ENCODE data around the gene SEC16A. TPM values are rescaled to one million over a fixed set of nuclear protein-coding genes. Genes with fewer than 3 reads are reported as not detected.

Gene SEC16A
- 27.0 TPM for polyA plus RNA-seq (2013)

GRCh38 chr9:136482793-136483588 lies at the start of gene SEC16A:
Gene SEC16A (minus strand): TSS chr9:136483040. CDS start chr9:136477615, 5,425 bp downstream.
- H3K9me3 ChIP-seq (ENCODE audit: control extremely low read depth in 1 of 5, control insufficient read depth in 4 of 5, insufficient read depth in 2 of 5, low read depth in 1 of 5, low read length in 4 of 5) = no peaks in the 10 kb centered on the region
- peak; percentile 95 to 98 (median 98) for DNase-seq
- H3K27me3 ChIP-seq (replicated peaks in 2 of 5; ENCODE audit: control insufficient read depth in 4 of 5, insufficient read depth in 5 of 5, low read length in 4 of 5) = no peaks in the 10 kb centered on the region
- peaks cover 7 to 47% (median 31%) of the 10 kb centered on the region in 4 experiments for H3K4me1 ChIP-seq (ENCODE audit: control extremely low read depth in 1 of 4, control insufficient read depth in 4 of 4, insufficient read depth in 4 of 4, low read length in 3 of 4)
- ChIA-PET POLR2A (interaction anchor here (0.6 to 2.6 kb wide), 7 partner anchors 42 to 173 kb away, joined by 3 to 9 read pairs (median 4); no protein-coding TSS in a partner anchor), CTCF (interaction anchor here (1.8 to 9.1 kb wide), 4 partner anchors 48 to 149 kb away, joined by 3 to 238 read pairs (median 58); no protein-coding TSS in a partner anchor)
- peak within 1 kb of the TSS; percentile 81 to 95 (median 92) for H3K4me3 ChIP-seq (ENCODE audit: control insufficient read depth in 1 of 7, extremely low read depth in 1 of 7, insufficient read depth in 4 of 7, low read depth in 2 of 7, low read length in 6 of 7)
- 0% methylated on average over 75 of the region's 109 CpGs for WGBS (ENCODE audit: insufficient coverage)
- peak within 1 kb of the TSS; percentile 90 to 96 for H3K27ac ChIP-seq (ENCODE audit: insufficient read depth in 1 of 2, low read depth in 1 of 2, low read length in 2 of 2, poor library complexity in 1 of 2, severe bottlenecking in 2 of 2)
- H3K36me3 ChIP-seq (ENCODE audit: control insufficient read depth in 4 of 4, insufficient read depth in 4 of 4, low read length in 3 of 4) = peaks cover 3 to 14% (median 7%) of the 10 kb centered on the region in 4 experiments

GRCh38 chr9:136531904-136532798 lies 49.3 kb upstream of the SEC16A start:
- peaks cover 2 to 96% (median 93%) of the 10 kb centered on the region in 4 experiments for H3K4me1 ChIP-seq (ENCODE audit: control extremely low read depth in 1 of 4, control insufficient read depth in 4 of 4, insufficient read depth in 4 of 4, low read length in 3 of 4)
- POLR2A ChIA-PET = interaction anchor here (0.6 to 6.1 kb wide), 15 partner anchors 8 to 132 kb away, joined by 3 to 58 read pairs (median 7); partner anchors contain the start of gene NOTCH1

GRCh38 chr9:136531186-136531903 lies 48.5 kb upstream of the SEC16A start:
- POLR2A ChIA-PET = interaction anchor here (1.3 to 6.1 kb wide), 4 partner anchors 9 to 126 kb away, joined by 4 to 58 read pairs (median 16); partner anchors contain the start of gene NOTCH1
- Histone ChIP-seq H3K27ac (ENCODE audit: insufficient read depth in 1 of 2, low read depth in 1 of 2, low read length in 2 of 2, poor library complexity in 1 of 2, severe bottlenecking in 2 of 2) (peak overlapping the region in 1 of 2 experiments; percentile 74), H3K9me3 (ENCODE audit: control extremely low read depth in 1 of 5, control insufficient read depth in 4 of 5, insufficient read depth in 2 of 5, low read depth in 1 of 5, low read length in 4 of 5) (no peaks in the 10 kb centered on the region), H3K27me3 (replicated peaks in 2 of 5; ENCODE audit: control insufficient read depth in 4 of 5, insufficient read depth in 5 of 5, low read length in 4 of 5) (no peaks in the 10 kb centered on the region), H3K4me3 (ENCODE audit: control insufficient read depth in 1 of 7, extremely low read depth in 1 of 7, insufficient read depth in 4 of 7, low read depth in 2 of 7, low read length in 6 of 7) (peak overlapping the region in 3 of 7 experiments; percentile 8 to 64 (median 26)), H3K4me1 (ENCODE audit: control extremely low read depth in 1 of 4, control insufficient read depth in 4 of 4, insufficient read depth in 4 of 4, low read length in 3 of 4) (peaks cover 2 to 95% (median 88%) of the 10 kb centered on the region in 4 experiments), H3K36me3 (ENCODE audit: control insufficient read depth in 4 of 4, insufficient read depth in 4 of 4, low read length in 3 of 4) (peaks cover 0 to 31% (median 4%) of the 10 kb centered on the region in 4 experiments)
- DNase-seq = peak in 1 of 3 donors; percentile 24
- CTCF ChIA-PET = interaction anchor here (1.1 to 9.1 kb wide), 5 partner anchors 8 to 96 kb away, joined by 3 to 93 read pairs (median 6); no protein-coding TSS in a partner anchor
- WGBS (ENCODE audit: insufficient coverage) = 67% methylated on average over 31 of the region's 37 CpGs

More at GRCh38 chr9:136531904-136532798, 49.3 kb upstream of the SEC16A start:
- CTCF ChIA-PET = interaction anchor here (1.0 to 9.1 kb wide), 12 partner anchors 11 to 152 kb away, joined by 3 to 93 read pairs (median 7); no protein-coding TSS in a partner anchor
- no peaks in the 10 kb centered on the region for H3K27me3 ChIP-seq (replicated peaks in 2 of 5; ENCODE audit: control insufficient read depth in 4 of 5, insufficient read depth in 5 of 5, low read length in 4 of 5)
- 61% methylated on average over 26 of the region's 39 CpGs for WGBS (ENCODE audit: insufficient coverage)
- peaks cover 0 to 31% (median 7%) of the 10 kb centered on the region in 4 experiments for H3K36me3 ChIP-seq (ENCODE audit: control insufficient read depth in 4 of 4, insufficient read depth in 4 of 4, low read length in 3 of 4)
- peak in 2 of 3 donors; percentile 57 to 67 for DNase-seq
- no peaks in the 10 kb centered on the region for H3K9me3 ChIP-seq (ENCODE audit: control extremely low read depth in 1 of 5, control insufficient read depth in 4 of 5, insufficient read depth in 2 of 5, low read depth in 1 of 5, low read length in 4 of 5)
- no peak overlapping the region for H3K27ac ChIP-seq (ENCODE audit: insufficient read depth in 1 of 2, low read depth in 1 of 2, low read length in 2 of 2, poor library complexity in 1 of 2, severe bottlenecking in 2 of 2)
- H3K4me3 ChIP-seq (ENCODE audit: control insufficient read depth in 1 of 7, extremely low read depth in 1 of 7, insufficient read depth in 4 of 7, low read depth in 2 of 7, low read length in 6 of 7) = peak overlapping the region in 3 of 7 experiments; percentile 11 to 64 (median 28)

- H3K9me3 ChIP-seq (ENCODE audit: control extremely low read depth in 1 of 5, control insufficient read depth in 4 of 5, insufficient read depth in 2 of 5, low read depth in 1 of 5, low read length in 4 of 5) = no peaks in the 10 kb centered on the region
- ChIA-PET CTCF (interaction anchor here (0.9 to 9.1 kb wide), 11 partner anchors 9 to 126 kb away, joined by 3 to 93 read pairs (median 6); partner anchors contain the start of gene NOTCH1), POLR2A (interaction anchor here (0.7 to 6.1 kb wide), 13 partner anchors 9 to 128 kb away, joined by 3 to 58 read pairs (median 4); partner anchors contain the start of gene NOTCH1)
- peak overlapping the region in 5 of 7 experiments; percentile 15 to 64 (median 30) for H3K4me3 ChIP-seq (ENCODE audit: control insufficient read depth in 1 of 7, extremely low read depth in 1 of 7, insufficient read depth in 4 of 7, low read depth in 2 of 7, low read length in 6 of 7)
- no peaks in the 10 kb centered on the region for H3K27me3 ChIP-seq (replicated peaks in 2 of 5; ENCODE audit: control insufficient read depth in 4 of 5, insufficient read depth in 5 of 5, low read length in 4 of 5)
- H3K36me3 ChIP-seq (ENCODE audit: control insufficient read depth in 4 of 4, insufficient read depth in 4 of 4, low read length in 3 of 4) = peaks cover 0 to 35% (median 6%) of the 10 kb centered on the region in 4 experiments
- WGBS (ENCODE audit: insufficient coverage) = 9% methylated on average over 14 of the region's 20 CpGs
- peaks cover 2 to 92% (median 80%) of the 10 kb centered on the region in 4 experiments for H3K4me1 ChIP-seq (ENCODE audit: control extremely low read depth in 1 of 4, control insufficient read depth in 4 of 4, insufficient read depth in 4 of 4, low read length in 3 of 4)
- peak overlapping the region; percentile 54 to 74 for H3K27ac ChIP-seq (ENCODE audit: insufficient read depth in 1 of 2, low read depth in 1 of 2, low read length in 2 of 2, poor library complexity in 1 of 2, severe bottlenecking in 2 of 2)
- peak in 1 of 3 donors; percentile 67 for DNase-seq
Observed at GRCh38 chr9:136530461-136531089, 47.7 kb upstream of the SEC16A start.

GRCh38 chr9:136529516-136530460 lies 46.9 kb upstream of the SEC16A start:
- Histone ChIP-seq H3K4me1 (ENCODE audit: control extremely low read depth in 1 of 4, control insufficient read depth in 4 of 4, insufficient read depth in 4 of 4, low read length in 3 of 4) (peaks cover 2 to 86% (median 73%) of the 10 kb centered on the region in 4 experiments), H3K27me3 (replicated peaks in 2 of 5; ENCODE audit: control insufficient read depth in 4 of 5, insufficient read depth in 5 of 5, low read length in 4 of 5) (no peaks in the 10 kb centered on the region), H3K36me3 (ENCODE audit: control insufficient read depth in 4 of 4, insufficient read depth in 4 of 4, low read length in 3 of 4) (peaks cover 0 to 42% (median 8%) of the 10 kb centered on the region in 4 experiments), H3K27ac (ENCODE audit: insufficient read depth in 1 of 2, low read depth in 1 of 2, low read length in 2 of 2, poor library complexity in 1 of 2, severe bottlenecking in 2 of 2) (peak overlapping the region; percentile 54 to 74), H3K4me3 (ENCODE audit: control insufficient read depth in 1 of 7, extremely low read depth in 1 of 7, insufficient read depth in 4 of 7, low read depth in 2 of 7, low read length in 6 of 7) (peak overlapping the region in 6 of 7 experiments; percentile 15 to 64 (median 48)), H3K9me3 (ENCODE audit: control extremely low read depth in 1 of 5, control insufficient read depth in 4 of 5, insufficient read depth in 2 of 5, low read depth in 1 of 5, low read length in 4 of 5) (no peaks in the 10 kb centered on the region)
- CTCF ChIA-PET = interaction anchor here (0.9 to 9.1 kb wide), 14 partner anchors 9 to 135 kb away, joined by 3 to 93 read pairs (median 4); partner anchors contain the start of gene NOTCH1
- WGBS (ENCODE audit: insufficient coverage) = 2% methylated on average over 31 of the region's 40 CpGs
- POLR2A ChIA-PET = interaction anchor here (0.7 to 6.1 kb wide), 13 partner anchors 9 to 129 kb away, joined by 3 to 58 read pairs (median 4); partner anchors contain the start of gene NOTCH1
- DNase-seq = peak; percentile 83 to 97 (median 95)

All from common myeloid progenitor, CD34-positive (primary cell).